HepG2 (cell line): Measurements from ENCODE around the gene UQCRC1. TPM values are rescaled to one million over a fixed set of nuclear protein-coding genes. Genes with fewer than 3 reads are reported as not detected.

ENCODE experiments used
- ATF3 ChIP-seq: sonication (generic); formaldehyde crosslinking; IDR thresholded peaks from 2 replicates; pipeline ENCODE4 v1.4.0; 2020; ENCODE audit warnings: missing genetic modification reagents
- CEBPB ChIP-seq: IDR thresholded peaks from 2 replicates; pipeline ENCODE4 v1.6.1; 2011; ENCODE audit warnings: low read depth, low read length, improper control_type of control experiment, borderline replicate concordance
- CREBL2 ChIP-seq: sonication (generic); formaldehyde crosslinking; IDR thresholded peaks from 2 replicates; pipeline ENCODE4 v1.8.1; 2023; ENCODE audit warnings: missing genetic modification reagents, mild to moderate bottlenecking, borderline replicate concordance
- FOXK2 ChIP-seq: fragments of 450-650 bp; IDR thresholded peaks from 2 replicates; pipeline ENCODE4 v1.6.1; 2016
- KMT2A ChIP-seq: sonication (generic); formaldehyde crosslinking; IDR thresholded peaks from 2 replicates; pipeline ENCODE4 v1.4.0; 2020; ENCODE audit warnings: missing genetic modification reagents
- MAFG ChIP-seq: sonication (generic); formaldehyde crosslinking; IDR thresholded peaks from 2 replicates; pipeline ENCODE4 v1.5.1; 2020; ENCODE audit warnings: mild to moderate bottlenecking, missing genetic modification reagents
- SMAD9 ChIP-seq: sonication (generic); formaldehyde crosslinking; IDR thresholded peaks from 2 replicates; pipeline ENCODE4 v1.5.1; 2020; ENCODE audit warnings: mild to moderate bottlenecking, missing genetic modification reagents
- SRSF4 ChIP-seq: fragments of 200-400 bp; formaldehyde crosslinking; IDR thresholded peaks from one replicate; pipeline ENCODE4 v1.6.1; 2018; ENCODE audit warnings: mild to moderate bottlenecking, low read depth, low read length, moderate library complexity; ENCODE audit not compliant: poor library complexity, severe bottlenecking
- ZFY ChIP-seq: sonication (generic); formaldehyde crosslinking; IDR thresholded peaks from 2 replicates; pipeline ENCODE4 v1.4.0; 2020; ENCODE audit warnings: missing genetic modification reagents
- ZNF253 ChIP-seq: sonication (generic); formaldehyde crosslinking; IDR thresholded peaks from 2 replicates; pipeline ENCODE4 v1.8.0; 2022; ENCODE audit warnings: mild to moderate bottlenecking, missing genetic modification reagents, borderline replicate concordance
- ZNF670 ChIP-seq: sonication (generic); formaldehyde crosslinking; IDR thresholded peaks from 2 replicates; pipeline ENCODE4 v1.8.0; 2022; ENCODE audit warnings: mild to moderate bottlenecking, missing genetic modification reagents, borderline replicate concordance
- ZNF775 ChIP-seq: sonication (generic); formaldehyde crosslinking; IDR thresholded peaks from 2 replicates; pipeline ENCODE4 v1.4.0; 2020; ENCODE audit warnings: missing genetic modification reagents, mild to moderate bottlenecking, moderate library complexity, borderline replicate concordance
- polyA plus RNA-seq, 8 experiments: library from polyadenylated mRNA; depleted of rRNA in 3 of 8; stranded (reverse) in 7 of 8; unstranded in 1 of 8; fragments of >200 nt; fragmentation: Illumina TruSeq in 4 of 8; extraction: Trizol in 4 of 8; gene quantifications; 2 replicates each; pipeline versions ENCODE4 v1.2.1 to v1.2.3, GENCODE V29; 2011 to 2016; ENCODE audit warnings: low read depth in 4 of 8, missing spikeins in 1 of 8, mixed read lengths in 1 of 8; ENCODE audit not compliant: insufficient read depth in 1 of 8
- total RNA-seq, 5 experiments: library from RNA; depleted of rRNA; stranded (reverse); fragments of >200 nt; fragmentation: Illumina TruSeq; extraction: Trizol; gene quantifications; 2 replicates each; pipeline ENCODE4 v1.2.3, GENCODE V29; 2016; ENCODE audit warnings: low read depth in 1 of 5
- TF ChIP-seq, protein P1 (sequence below): sonication (generic); formaldehyde crosslinking; IDR thresholded peaks from 2 replicates; pipeline ENCODE4 v1.4.0; 2020; ENCODE audit warnings: mild to moderate bottlenecking, missing genetic modification reagents, borderline replicate concordance
- TF ChIP-seq, protein P2 (sequence below): IDR thresholded peaks from 2 replicates; pipeline ENCODE4 v1.6.1; 2016; ENCODE audit warnings: control low read depth
- TF ChIP-seq, protein P3 (sequence below): sonication (generic); formaldehyde crosslinking; IDR thresholded peaks from 2 replicates; pipeline ENCODE4 v1.4.0; 2020; ENCODE audit warnings: missing genetic modification reagents
- TF ChIP-seq, protein P4 (sequence below): sonication (generic); formaldehyde crosslinking; IDR thresholded peaks from 2 replicates; pipeline ENCODE4 v1.4.0; 2020; ENCODE audit warnings: missing genetic modification reagents

UQCRC1 gene
- total and polyA plus RNA-seq, 2 of the 13 experiments (the other 11 are each of a cell fraction or from before 2014, with no cell fraction given) = 316 to 680 TPM

GRCh38 chr3:48635222-48636021 lies 26.0 kb upstream of the UQCRC1 start, which contains the start of gene SLC26A6 (continued):
- TF ChIP-seq, protein P1, sequence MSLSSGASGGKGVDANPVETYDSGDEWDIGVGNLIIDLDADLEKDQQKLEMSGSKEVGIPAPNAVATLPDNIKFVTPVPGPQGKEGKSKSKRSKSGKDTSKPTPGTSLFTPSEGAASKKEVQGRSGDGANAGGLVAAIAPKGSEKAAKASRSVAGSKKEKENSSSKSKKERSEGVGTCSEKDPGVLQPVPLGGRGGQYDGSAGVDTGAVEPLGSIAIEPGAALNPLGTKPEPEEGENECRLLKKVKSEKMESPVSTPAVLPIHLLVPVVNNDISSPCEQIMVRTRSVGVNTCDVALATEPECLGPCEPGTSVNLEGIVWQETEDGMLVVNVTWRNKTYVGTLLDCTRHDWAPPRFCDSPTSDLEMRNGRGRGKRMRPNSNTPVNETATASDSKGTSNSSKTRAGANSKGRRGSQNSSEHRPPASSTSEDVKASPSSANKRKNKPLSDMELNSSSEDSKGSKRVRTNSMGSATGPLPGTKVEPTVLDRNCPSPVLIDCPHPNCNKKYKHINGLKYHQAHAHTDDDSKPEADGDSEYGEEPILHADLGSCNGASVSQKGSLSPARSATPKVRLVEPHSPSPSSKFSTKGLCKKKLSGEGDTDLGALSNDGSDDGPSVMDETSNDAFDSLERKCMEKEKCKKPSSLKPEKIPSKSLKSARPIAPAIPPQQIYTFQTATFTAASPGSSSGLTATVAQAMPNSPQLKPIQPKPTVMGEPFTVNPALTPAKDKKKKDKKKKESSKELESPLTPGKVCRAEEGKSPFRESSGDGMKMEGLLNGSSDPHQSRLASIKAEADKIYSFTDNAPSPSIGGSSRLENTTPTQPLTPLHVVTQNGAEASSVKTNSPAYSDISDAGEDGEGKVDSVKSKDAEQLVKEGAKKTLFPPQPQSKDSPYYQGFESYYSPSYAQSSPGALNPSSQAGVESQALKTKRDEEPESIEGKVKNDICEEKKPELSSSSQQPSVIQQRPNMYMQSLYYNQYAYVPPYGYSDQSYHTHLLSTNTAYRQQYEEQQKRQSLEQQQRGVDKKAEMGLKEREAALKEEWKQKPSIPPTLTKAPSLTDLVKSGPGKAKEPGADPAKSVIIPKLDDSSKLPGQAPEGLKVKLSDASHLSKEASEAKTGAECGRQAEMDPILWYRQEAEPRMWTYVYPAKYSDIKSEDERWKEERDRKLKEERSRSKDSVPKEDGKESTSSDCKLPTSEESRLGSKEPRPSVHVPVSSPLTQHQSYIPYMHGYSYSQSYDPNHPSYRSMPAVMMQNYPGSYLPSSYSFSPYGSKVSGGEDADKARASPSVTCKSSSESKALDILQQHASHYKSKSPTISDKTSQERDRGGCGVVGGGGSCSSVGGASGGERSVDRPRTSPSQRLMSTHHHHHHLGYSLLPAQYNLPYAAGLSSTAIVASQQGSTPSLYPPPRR (CRISPR knock-in tag) = no peak
- no peak for TF ChIP-seq SRSF4
- no peak for TF ChIP-seq SMAD9 (CRISPR knock-in tag)
- no peak for TF ChIP-seq FOXK2
- TF ChIP-seq MAFG (CRISPR knock-in tag) = 0 out of 2 replicates have a peak, but pooled peaks have one; percentile 16
- TF ChIP-seq, protein P2, sequence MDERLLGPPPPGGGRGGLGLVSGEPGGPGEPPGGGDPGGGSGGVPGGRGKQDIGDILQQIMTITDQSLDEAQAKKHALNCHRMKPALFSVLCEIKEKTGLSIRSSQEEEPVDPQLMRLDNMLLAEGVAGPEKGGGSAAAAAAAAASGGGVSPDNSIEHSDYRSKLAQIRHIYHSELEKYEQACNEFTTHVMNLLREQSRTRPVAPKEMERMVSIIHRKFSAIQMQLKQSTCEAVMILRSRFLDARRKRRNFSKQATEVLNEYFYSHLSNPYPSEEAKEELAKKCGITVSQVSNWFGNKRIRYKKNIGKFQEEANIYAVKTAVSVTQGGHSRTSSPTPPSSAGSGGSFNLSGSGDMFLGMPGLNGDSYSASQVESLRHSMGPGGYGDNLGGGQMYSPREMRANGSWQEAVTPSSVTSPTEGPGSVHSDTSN (CRISPR knock-in tag) = no peak
- TF ChIP-seq CEBPB = no peak
- peak; percentile 88 for TF ChIP-seq ZNF670 (CRISPR knock-in tag)
- peak; percentile 88 for TF ChIP-seq ZFY
- peak; percentile 78; the same call in 1 of the 2 replicates for TF ChIP-seq ZNF775
- TF ChIP-seq ZNF253 = peak; percentile 91
- 0 out of 2 replicates have a peak, but pooled peaks have one; percentile 10 for TF ChIP-seq ATF3 (CRISPR knock-in tag)
- TF ChIP-seq, protein P3, sequence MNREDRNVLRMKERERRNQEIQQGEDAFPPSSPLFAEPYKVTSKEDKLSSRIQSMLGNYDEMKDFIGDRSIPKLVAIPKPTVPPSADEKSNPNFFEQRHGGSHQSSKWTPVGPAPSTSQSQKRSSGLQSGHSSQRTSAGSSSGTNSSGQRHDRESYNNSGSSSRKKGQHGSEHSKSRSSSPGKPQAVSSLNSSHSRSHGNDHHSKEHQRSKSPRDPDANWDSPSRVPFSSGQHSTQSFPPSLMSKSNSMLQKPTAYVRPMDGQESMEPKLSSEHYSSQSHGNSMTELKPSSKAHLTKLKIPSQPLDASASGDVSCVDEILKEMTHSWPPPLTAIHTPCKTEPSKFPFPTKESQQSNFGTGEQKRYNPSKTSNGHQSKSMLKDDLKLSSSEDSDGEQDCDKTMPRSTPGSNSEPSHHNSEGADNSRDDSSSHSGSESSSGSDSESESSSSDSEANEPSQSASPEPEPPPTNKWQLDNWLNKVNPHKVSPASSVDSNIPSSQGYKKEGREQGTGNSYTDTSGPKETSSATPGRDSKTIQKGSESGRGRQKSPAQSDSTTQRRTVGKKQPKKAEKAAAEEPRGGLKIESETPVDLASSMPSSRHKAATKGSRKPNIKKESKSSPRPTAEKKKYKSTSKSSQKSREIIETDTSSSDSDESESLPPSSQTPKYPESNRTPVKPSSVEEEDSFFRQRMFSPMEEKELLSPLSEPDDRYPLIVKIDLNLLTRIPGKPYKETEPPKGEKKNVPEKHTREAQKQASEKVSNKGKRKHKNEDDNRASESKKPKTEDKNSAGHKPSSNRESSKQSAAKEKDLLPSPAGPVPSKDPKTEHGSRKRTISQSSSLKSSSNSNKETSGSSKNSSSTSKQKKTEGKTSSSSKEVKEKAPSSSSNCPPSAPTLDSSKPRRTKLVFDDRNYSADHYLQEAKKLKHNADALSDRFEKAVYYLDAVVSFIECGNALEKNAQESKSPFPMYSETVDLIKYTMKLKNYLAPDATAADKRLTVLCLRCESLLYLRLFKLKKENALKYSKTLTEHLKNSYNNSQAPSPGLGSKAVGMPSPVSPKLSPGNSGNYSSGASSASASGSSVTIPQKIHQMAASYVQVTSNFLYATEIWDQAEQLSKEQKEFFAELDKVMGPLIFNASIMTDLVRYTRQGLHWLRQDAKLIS (CRISPR knock-in tag) = 0 out of 2 replicates have a peak, but pooled peaks have one; percentile 46
- TF ChIP-seq, protein P4, sequence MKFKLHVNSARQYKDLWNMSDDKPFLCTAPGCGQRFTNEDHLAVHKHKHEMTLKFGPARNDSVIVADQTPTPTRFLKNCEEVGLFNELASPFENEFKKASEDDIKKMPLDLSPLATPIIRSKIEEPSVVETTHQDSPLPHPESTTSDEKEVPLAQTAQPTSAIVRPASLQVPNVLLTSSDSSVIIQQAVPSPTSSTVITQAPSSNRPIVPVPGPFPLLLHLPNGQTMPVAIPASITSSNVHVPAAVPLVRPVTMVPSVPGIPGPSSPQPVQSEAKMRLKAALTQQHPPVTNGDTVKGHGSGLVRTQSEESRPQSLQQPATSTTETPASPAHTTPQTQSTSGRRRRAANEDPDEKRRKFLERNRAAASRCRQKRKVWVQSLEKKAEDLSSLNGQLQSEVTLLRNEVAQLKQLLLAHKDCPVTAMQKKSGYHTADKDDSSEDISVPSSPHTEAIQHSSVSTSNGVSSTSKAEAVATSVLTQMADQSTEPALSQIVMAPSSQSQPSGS = peak; percentile 33; the same call in 1 of the 2 replicates
- TF ChIP-seq CREBL2 (CRISPR knock-in tag) = no peak
- peak; percentile 73; the same call in 1 of the 2 replicates for TF ChIP-seq KMT2A (CRISPR knock-in tag)
